Measurements from ENCODE around the gene PRODH. TPM values are rescaled to one million over a fixed set of nuclear protein-coding genes. Genes with fewer than 3 reads are reported as not detected.
"Not testable (repeated sequence)": the region's sequence is repeated elsewhere in the genome, so short reads cannot be mapped to it uniquely, and the experiment has no call there.

PRODH gene, protein sequence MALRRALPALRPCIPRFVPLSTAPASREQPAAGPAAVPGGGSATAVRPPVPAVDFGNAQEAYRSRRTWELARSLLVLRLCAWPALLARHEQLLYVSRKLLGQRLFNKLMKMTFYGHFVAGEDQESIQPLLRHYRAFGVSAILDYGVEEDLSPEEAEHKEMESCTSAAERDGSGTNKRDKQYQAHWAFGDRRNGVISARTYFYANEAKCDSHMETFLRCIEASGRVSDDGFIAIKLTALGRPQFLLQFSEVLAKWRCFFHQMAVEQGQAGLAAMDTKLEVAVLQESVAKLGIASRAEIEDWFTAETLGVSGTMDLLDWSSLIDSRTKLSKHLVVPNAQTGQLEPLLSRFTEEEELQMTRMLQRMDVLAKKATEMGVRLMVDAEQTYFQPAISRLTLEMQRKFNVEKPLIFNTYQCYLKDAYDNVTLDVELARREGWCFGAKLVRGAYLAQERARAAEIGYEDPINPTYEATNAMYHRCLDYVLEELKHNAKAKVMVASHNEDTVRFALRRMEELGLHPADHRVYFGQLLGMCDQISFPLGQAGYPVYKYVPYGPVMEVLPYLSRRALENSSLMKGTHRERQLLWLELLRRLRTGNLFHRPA
- 0.06 TPM for polyA plus RNA-seq (2013, experiment 1 of 2; ENCODE audit: insufficient read length)
- polyA plus RNA-seq (2013, experiment 2 of 2; ENCODE audit: insufficient read length): not detected

DNA sequence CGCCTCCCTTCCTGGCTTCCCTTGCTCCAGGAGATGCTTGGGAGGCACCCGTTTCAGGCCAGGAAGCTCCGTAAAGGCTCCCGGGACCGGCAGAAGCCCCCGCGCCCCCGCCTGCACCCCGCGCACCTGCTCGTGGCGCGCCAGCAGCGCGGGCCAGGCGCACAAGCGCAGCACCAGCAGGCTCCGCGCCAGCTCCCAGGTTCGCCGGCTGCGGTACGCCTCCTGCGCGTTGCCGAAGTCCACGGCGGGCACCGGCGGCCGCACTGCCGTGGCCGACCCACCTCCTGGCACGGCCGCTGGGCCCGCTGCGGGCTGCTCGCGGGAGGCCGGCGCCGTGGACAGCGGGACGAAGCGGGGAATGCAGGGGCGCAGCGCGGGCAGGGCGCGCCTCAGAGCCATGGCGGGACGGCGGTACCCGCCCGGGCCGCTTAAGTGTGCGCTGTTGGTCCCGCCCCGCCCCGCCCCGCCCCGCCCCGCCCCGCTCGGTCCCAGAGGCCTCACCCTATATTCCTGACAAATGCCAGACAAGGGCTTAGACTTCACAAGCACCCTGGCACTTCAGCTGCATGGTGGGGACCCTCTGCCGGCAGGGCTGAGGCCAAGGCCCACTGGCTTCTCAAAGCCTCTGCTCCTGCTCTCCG lies at the start of gene PRODH:
PRODH (minus strand) TSS at position 405 of the 641 bp plus-strand sequence; CDS start at position 399, 6 bp downstream.
- DNase-seq: no peak

DNA sequence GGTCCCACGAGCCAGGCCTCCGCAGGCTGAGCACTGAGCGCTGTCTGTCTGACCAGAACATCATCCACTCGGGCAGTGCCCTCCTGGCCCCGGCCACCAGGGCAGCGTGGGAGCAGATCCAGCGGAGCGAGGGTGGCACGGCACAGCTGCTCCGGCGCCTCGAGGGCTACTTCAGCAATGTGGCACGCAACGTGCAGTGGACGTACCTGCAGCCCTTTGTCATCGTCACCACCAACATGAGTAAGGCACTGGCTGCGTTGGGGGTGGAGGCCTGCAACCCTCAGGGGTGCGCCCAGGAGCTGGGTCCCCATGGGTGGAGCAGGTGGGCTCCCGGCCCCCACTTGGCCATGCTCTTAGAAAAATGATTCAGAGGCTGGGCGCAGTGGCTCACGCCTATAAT lies 49.7 kb upstream of the PRODH start:
- no peak for DNase-seq

DNA sequence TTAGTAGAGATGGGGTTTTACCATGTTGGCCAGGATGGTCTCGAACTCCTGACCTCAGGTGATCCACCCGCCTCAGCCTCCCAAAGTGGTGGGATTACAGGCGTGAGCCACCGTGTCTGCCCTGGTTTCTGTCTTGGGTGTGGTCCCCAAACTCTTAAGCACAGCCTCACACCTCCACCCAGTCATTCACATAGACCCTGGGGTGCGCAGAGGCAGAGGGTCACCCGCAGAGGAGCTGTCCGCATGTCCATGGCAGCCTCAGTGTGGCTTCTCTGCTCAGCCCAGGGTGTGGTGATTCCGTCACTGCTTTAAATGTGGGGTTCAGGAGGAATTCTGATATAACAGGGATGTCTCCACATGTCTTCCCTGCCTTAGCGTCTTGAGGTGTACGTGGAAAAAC lies 48.5 kb upstream of the PRODH start:
- DNase-seq: no peak

DNA sequence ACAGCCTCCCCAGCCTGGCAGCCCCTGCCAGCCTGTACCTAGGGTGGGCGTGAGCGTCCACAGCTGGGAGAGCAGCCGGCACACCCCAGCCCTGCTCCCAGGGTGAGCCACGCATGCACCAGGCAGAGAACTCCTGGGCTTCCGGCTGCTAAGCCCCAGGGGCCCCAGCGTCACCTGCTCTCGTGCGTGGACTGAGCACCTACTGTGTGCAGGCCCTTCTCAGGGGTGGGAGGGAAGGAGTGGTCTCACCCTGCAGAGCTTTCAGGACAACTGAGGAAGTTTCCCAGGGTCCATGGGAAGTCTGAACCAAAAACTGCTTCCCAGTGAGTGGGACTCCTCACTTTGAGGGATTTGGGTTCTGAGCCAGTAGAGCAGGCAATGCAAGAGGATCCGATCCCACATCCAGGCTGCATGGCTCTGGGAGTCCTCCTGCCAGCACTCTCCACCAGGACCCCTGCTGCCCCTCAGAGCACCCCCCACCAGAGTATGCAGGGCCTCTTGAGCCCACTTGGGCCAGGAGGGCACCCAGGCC lies 47.1 kb upstream of the PRODH start:
- no peak for DNase-seq

DNA sequence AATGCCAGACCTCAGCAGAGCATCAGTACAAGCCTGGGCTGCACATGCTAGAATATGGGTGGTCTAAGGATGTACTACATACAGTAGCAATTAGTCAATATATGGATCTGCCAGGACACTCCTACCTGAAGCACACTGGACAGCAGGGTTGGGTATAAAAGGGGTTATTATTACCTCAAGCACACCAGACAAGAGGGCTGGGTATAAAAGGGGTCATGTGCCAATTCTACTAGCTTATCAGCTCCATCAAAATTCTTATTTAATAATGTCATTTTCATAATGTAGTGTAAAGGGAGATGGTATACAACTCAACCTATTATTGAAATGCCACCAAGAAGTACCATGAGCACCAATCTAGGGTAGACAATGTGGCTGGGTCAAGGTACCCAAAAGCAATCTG lies 44.7 kb upstream of the PRODH start:
- no peak for DNase-seq

DNA sequence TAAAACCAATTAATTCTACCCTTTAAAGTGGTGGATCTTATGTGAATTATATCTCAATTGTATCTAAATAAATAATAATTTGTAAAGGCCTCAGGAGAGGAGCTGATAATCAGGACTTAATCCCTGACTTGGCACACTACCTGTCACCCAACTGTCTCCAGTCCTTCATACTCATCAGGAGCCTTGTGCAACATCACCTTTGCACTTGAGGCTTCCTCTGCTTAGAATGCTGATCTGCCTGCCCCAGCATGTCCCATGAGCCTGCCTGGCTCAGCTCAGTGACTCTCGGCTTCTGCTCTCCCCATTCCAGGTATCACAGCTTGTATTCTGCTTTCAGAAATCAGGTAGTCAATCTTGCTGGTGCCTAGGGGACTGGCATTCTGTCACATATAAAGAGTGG lies 43.9 kb upstream of the PRODH start:
- no peak for DNase-seq

DNA sequence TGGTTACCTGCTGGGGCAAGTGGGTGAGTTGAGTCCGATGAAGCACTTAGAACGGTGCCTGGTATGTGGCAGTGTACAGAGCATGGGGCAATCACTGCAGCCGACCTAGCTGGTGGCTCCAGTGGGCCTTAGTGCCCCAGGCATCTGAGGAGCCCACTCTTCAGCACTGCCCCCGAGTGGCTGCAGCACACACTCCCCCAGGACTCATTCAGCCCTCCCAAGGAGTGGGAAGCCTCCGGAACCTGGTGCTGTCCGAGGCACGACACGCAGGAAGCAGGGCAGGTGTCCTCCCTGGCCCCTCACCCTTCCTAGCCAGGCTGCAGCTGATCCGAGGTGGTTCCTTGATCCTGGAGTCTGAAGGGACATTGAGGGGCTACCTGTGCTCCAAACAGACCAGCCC lies 42.4 kb upstream of the PRODH start:
- DNase-seq: no peak

DNA sequence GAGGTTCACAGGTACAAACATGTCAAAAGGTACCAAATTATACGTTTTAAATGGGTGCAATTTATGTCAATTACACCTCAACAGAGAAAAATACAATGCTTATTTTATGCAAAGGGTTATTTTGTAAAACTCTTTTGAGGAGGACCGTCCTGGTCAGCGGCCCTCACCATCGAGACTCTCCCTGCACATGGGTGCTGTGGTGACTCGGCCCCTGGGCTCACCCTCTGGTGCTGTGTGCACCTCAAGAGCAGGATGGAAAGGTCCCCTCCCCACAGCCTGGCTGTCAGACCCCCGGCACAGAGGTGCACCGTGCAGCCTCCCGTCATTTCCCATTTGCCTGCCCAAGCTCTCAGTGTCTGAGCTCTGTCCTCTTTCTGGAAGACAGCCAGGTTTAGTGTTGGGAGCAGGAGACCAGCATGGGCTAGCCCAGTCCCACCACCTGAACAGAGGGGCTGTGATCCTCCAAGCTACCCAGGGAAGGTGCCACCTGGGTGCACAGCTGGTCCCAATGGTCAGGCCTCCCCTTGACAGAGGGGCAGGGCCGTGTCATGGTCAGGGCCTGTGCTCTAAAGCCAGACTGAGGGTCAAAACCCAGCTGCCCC lies 41.8 kb upstream of the PRODH start:
- no peak for DNase-seq

DNA sequence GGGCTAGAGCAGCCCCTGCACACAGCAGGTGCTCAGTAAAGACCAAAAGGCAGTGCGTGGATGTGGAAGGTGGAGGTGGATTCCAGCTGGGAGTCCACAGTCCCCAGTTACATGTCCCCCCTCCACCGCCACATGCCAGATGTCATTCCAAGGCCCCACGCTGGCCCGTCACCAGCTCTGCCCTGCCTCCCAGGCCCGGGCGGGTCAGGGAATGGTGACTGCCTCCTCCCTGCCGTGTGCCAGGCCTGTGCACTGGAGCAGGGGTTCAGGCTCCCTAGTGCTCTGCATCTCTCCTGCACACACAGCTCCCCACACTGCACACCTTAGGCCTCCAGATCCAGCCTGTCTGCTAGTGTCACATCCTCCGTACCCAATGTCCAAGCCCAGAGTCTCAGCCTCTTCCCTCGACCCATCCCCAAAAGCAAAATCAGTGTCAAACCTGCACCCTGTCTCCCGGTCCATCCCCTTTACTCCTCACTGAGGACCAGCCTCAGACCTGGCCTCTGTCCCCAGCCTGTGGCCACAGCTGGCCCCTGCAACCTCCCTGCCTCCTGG lies 40.2 kb upstream of the PRODH start:
- no peak for DNase-seq

DNA sequence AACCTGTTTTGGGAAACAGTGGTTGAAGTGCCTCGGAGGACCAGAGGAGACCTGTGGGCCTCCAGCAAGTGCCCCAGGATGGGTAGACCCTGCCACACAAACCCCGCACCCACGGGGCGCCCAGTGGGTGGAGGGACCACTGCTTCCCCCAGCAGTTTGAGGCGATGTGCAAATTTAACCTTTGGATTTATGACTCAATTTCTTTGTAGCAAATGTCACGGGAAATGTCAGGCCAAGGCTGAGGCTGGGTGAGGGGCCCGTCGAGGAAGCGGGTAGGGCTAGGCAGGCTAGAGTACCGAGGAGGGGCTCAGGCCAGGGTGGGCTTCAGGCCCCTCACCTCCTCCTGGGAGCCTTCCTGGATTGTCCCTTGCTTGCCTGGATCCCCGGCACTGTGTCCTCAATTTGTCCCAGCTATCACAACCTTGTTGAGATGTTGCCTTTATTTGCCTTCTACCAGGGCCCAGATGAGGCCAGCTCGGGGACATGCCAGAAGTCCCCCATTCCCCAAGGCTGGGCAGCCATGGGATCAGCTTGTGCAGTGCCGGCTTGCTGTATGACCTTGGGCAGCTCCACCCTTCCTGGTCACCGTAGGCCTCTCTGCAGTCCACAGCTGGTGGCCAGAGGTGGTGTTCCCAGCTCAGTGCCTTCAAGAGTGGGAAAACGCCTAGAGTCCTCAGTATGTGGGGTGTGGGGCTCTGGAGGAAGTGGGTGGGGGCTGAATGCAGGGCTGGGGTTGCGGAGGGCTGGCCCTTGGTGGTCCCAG lies 39.5 kb upstream of the PRODH start:
- no peak for DNase-seq

DNA sequence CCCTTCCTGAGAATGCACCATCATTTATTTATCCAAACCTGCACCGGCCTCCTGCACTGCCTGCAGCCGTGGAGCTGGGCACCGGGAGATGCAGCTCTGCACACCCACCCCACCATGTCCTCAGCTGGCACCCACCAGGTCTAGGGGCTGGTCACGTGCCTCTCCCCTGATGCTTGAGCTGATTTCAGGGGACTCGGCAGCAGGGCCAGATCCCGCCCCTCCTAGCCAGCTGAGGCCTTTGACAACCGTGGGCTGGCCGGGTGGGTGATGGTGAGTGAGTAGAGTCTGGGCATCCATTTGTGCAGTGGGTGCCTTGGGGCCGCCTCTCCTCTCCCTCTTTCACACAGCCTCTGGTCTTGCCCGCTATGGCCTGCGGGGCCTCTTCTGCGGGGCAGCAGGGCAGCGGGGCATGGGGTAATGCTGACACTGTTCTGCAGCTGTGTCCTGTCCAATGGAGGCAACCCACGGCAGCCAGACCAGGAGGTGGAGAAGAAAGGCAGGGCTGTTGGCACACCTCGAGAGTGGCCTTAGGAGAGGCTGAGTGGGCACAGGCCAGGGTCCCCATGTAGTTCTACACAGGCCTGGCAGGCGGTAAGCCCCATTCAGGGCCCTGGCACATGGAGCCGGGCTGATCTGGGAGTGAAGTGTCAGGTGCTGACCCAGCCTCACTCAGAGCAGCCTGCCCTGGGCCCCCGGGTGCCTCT lies 38.5 kb upstream of the PRODH start:
- DNase-seq: no peak

DNA sequence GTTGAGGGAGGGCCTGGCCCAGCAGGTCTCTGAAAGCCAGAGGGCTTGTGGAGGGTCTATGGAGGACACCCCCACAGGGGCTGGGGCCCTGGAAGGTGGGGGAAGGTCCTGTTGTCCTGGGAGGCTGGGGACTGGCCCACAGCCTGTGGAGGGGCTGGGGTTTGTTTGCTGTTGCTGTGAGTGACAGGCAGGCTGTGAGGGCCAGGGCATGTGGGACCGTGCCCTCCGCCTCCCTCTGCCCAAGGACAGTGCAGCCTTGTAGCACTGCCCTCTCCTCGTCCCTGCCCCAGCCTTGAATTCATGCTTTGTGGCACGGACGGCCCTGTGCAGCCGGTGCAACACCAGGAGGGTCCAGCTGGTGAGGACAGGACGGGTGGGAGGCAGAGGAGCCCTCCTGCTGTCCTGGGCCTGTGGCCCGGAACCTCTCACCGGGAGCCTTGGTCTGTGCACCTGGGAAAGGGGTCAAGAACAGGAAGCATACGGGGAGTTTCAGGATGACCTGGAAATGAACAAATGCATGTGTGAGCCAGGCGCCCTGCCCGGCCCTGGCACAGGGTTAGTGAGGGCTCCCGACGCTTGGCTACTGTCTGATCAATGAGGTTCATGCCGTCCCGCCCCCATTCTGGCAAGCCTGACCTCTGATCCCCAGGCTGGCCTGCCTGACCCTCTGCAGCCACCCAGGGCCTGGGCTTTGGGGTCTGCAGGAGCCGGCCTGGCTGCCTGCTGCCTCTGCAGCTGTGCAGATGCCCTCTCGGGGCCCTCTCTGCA lies 37.4 kb upstream of the PRODH start:
- no peak for DNase-seq

DNA sequence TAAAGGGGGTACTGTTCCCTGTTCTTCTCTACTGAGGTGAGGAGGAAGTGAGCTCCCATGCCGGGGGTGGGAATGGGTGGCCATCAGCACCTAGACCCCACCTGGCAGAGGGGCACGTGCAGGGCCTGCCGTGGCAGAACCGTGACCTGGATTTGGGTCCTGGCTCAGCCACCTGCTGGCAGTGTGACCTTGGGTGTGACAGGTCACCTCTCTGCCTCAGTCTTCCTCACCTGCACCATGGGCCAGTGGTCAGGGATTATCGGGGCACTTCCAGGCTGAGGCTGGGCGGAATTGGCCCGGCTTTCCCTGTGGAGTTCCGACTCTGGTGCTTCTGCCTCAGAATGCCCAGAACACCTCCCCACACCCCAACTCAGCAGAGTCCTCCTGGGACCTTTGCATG lies 36.5 kb upstream of the PRODH start:
- DNase-seq: not testable (repeated sequence)

DNA sequence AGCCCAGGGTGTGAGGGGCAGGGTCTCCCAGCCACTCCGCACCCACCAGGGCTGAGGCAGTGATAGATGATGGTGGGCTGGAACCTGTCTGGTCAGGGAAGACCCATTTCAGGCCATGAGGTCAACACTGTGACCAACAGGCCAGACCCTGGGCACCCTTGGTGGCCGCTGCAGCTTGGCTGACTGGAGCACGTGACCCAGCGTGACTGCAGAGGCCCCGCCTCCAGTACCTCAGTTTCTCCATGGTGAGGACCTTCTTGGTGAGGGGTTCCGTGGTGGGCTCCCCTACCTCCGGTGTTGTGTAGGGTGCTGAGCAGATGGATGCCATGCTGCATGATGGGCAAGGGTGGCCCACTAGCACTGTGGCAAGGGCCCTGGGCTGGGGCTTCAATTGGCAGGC lies 35.9 kb upstream of the PRODH start:
- DNase-seq: not testable (repeated sequence)

DNA sequence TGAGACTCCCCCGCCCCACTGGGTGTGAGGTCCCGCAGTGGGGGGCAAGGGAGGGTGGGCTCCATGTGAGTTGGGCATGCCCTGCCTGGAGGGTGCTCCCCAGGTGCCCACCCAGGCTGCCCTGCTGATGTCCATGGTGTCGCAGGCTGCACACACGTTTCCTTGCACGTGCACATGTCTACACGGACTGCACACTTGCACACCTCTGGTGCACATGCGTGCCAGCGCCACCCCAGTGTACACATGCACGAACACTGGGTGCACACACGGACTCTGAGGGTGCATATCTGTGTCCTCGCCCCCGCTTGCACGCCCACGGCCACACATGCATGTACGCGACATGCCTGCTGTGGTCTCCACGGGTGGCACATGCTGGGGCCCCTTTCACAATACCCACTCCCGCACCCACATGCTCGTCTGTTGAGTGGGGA lies 35.2 kb upstream of the PRODH start:
- DNase-seq: no peak

DNA sequence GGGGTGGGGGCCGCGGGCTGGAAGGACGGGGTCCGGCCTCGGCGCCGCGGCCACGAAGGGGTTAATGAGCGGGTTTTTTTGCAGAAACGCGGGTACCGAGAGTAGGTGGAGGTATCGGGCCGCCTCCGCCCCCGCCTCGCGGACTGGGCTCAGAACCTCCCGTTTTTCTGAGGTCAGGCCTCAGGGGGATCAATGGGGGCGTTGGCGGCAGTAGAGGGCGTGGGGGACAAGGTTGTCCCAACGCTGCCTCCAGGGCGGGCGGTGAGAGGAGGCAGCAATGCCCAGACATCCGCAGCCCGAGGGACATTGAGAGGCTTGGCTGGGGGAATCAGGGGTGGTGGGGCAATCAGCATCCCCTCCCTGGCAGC lies 34.8 kb upstream of the PRODH start:
- no peak for DNase-seq

DNA sequence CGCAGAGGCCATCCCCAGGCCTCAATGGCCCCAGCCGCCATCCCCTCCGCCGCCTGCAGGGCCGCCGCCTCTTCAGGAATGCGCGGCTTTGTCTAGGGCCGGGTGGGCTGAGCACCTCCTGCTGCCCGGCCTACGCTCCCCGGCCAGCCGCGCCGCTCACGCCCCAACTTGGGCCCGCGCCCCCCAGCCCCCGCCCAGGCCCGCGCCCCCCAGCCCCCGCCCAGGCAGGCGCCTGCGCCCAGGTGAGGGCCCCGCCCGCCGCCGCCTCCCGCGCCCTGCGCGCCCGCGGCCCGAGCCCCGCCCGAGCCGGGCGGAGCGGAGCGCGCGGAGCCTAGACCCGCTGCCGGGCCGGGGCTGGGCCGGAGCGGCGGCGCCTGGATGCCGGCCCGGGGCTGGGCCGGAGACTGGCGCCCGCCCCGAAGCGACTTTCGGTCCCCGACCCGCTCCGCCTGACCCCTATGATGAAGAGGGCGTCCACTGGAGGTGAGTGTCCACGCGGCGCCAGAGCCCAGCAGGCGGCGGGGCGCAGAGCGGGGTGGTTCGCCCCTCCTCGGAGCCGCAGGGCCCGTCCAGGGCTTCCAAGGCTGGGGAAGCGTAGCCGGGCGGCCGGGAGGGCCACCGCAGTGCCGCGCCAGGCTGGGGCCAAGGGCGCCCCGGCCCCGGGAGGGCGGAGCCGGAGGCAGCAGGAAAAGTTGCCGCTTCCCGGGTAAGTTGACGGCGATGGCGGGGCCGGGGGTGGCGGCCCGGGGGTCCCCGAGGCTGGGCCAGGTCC lies 34.3 kb upstream of the PRODH start:
- DNase-seq: no peak

DNA sequence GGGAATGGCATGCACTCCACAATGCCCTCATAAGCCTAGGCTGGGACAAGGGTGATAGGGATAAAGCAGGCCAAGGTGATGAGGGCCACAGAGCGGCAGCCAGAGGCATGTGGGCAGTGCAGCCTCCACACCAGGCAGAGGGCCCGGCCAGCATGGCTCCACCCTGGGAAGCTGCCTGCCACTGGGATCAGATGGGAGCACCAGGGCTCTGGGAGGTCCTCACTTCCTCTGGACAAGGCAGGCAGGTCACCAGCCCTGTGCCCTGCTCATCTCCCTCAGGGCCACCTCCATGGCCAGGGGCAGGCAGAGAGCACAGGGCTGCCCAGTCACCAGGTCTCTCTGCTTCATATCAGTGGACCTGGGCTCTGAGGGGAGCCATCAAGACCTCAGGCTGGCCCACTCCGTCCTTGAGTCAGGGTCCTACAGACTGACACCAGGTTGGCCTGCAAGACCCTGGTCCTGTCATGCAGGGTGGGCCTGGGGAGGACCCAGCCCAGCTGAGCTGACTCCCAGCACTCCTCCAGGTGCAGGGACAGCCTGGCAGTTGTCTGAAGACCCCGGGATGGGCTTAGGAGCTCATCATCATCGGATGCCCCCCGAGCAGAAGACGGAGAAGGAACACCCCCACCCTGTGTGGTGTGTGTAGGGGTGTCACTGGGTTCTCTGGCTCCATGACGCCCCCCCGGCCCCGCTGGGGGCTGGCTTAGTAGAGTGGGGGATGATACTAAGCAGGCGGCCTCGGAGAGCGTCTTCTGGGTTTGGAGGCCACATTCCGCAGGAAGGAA lies 33.3 kb upstream of the PRODH start:
- not testable (repeated sequence) for DNase-seq
